Urinary bladder (tissue), 4 donors: ENCODE results near the gene CXADR. TPM values are rescaled to one million over a fixed set of nuclear protein-coding genes. Genes with fewer than 3 reads are reported as not detected.
"Not testable (repeated sequence)": the region's sequence is repeated elsewhere in the genome, so short reads cannot be mapped to it uniquely, and the experiment has no call there.

Experiments
- DNase-seq: peaks from one replicate; pipeline ENCODE4 v3.0.0-alpha.2; 2015; ENCODE audit errors: extremely low spot score
- H3K27ac ChIP-seq: one replicate; pipeline ENCODE4 v1.5.1; 2013; ENCODE audit warnings: low read depth, mild to moderate bottlenecking, moderate library complexity
- H3K36me3 ChIP-seq: one replicate; pipeline ENCODE4 v1.6.1; 2013; ENCODE audit warnings: mild to moderate bottlenecking, moderate library complexity; ENCODE audit not compliant: insufficient read depth
- H3K4me1 ChIP-seq: one replicate; pipeline ENCODE4 v1.6.1; 2013; ENCODE audit warnings: mild to moderate bottlenecking, moderate library complexity; ENCODE audit not compliant: insufficient read depth
- H3K4me3 ChIP-seq: one replicate; pipeline ENCODE4 v1.5.1; 2013; ENCODE audit warnings: low read depth, low read length
- WGBS: extraction: QIAGEN DNeasy Blood & Tissue Kit; methylation state at CpG from one replicate; pipeline ENCODE4 v1.1.7; 2013; 5-methylcytosine and 5-hydroxymethylcytosine counted together
- polyA plus RNA-seq: library from polyadenylated mRNA; stranded (reverse); fragments of 200-250 nt; gene quantifications from one replicate; pipeline ENCODE4 v1.2.3, GENCODE V29; 2013
- total RNA-seq: library from RNA; depleted of rRNA; stranded (reverse); fragments of >200 nt; gene quantifications from one replicate; pipeline ENCODE4 v1.2.3, GENCODE V29; 2014
- donor health status: healthy with polysubstance abuse.
- donor health status: healthy.

The CXADR gene
- total and polyA plus RNA-seq, 2 donors, result 4.8 to 44.2 TPM

- WGBS, result 54% methylated on average over 7 of the region's 7 CpGs
- no peak for DNase-seq
- Histone ChIP-seq H3K4me3 (no peak overlapping the region), H3K4me1 (no peaks in the 10 kb centered on the region), H3K27ac (no peak overlapping the region), H3K36me3 (no peaks in the 10 kb centered on the region)
Measured at GRCh38 chr21:17491716-17492414, 21.0 kb upstream of the CXADR start.

- no peak for DNase-seq
- Histone ChIP-seq H3K4me3 (no peak overlapping the region), H3K4me1 (no peaks in the 10 kb centered on the region), H3K36me3 (no peaks in the 10 kb centered on the region), H3K27ac (no peak overlapping the region)
- WGBS, result 94% methylated on average over 6 of the region's 6 CpGs
Measured at GRCh38 chr21:17492415-17493168, 20.3 kb upstream of the CXADR start.

GRCh38 chr21:17494051-17494450 is 18.8 kb upstream of the CXADR start:
- 92% methylated on average over 3 of the region's 3 CpGs for WGBS
- Histone ChIP-seq H3K4me1 (no peaks in the 10 kb centered on the region), H3K4me3 (no peak overlapping the region), H3K27ac (no peak overlapping the region), H3K36me3 (no peaks in the 10 kb centered on the region)
- no peak for DNase-seq

- Histone ChIP-seq H3K27ac (no peak overlapping the region), H3K4me3 (no peak overlapping the region), H3K4me1 (no peaks in the 10 kb centered on the region), H3K36me3 (no peaks in the 10 kb centered on the region)
- WGBS, result 78% methylated on average over 2 of the region's 2 CpGs
- no peak for DNase-seq
Measured at GRCh38 chr21:17495680-17496079, 17.2 kb upstream of the CXADR start.

GRCh38 chr21:17497316-17497715 is 15.5 kb upstream of the CXADR start:
- DNase-seq, result no peak
- no peak overlapping the region for H3K27ac ChIP-seq
- H3K4me1 ChIP-seq, result no peaks in the 10 kb centered on the region

GRCh38 chr21:17498586-17498985 is 14.3 kb upstream of the CXADR start:
- Histone ChIP-seq H3K4me1 (no peaks in the 10 kb centered on the region), H3K36me3 (no peaks in the 10 kb centered on the region), H3K4me3 (no peak overlapping the region), H3K27ac (no peak overlapping the region)
- WGBS, result 69% methylated on average over 2 of the region's 2 CpGs
- no peak for DNase-seq

More at GRCh38 chr21:17497316-17497715, 15.5 kb upstream of the CXADR start:
- no peaks in the 10 kb centered on the region for H3K36me3 ChIP-seq
- H3K4me3 ChIP-seq, result no peak overlapping the region

- Histone ChIP-seq H3K4me3 (no peak overlapping the region), H3K27ac (no peak overlapping the region), H3K36me3 (no peaks in the 10 kb centered on the region), H3K4me1 (no peaks in the 10 kb centered on the region)
- 59% methylated on average over 4 of the region's 4 CpGs for WGBS
- no peak for DNase-seq
Measured at GRCh38 chr21:17501107-17502006, 11.5 kb upstream of the CXADR start.

- not testable (repeated sequence) for DNase-seq, H3K4me1 ChIP-seq, H3K36me3 ChIP-seq, H3K27ac ChIP-seq, H3K4me3 ChIP-seq
- 80% methylated on average over 5 of the region's 5 CpGs for WGBS
Measured at GRCh38 chr21:17502985-17503384, 9.9 kb upstream of the CXADR start.

GRCh38 chr21:17506951-17507350 is 5.9 kb upstream of the CXADR start:
- no peak for DNase-seq
- Histone ChIP-seq H3K4me1 (no peaks in the 10 kb centered on the region), H3K4me3 (no peak overlapping the region), H3K27ac (no peak overlapping the region), H3K36me3 (no peaks in the 10 kb centered on the region)
- WGBS, result 88% methylated on average over 7 of the region's 7 CpGs

GRCh38 chr21:17507591-17507990 is 5.3 kb upstream of the CXADR start:
- Histone ChIP-seq H3K4me1 (no peaks in the 10 kb centered on the region), H3K27ac (no peak overlapping the region)
- WGBS, result 74% methylated on average over 5 of the region's 5 CpGs

GRCh38 chr21:17513214-17514123 is 626 bp downstream of the CXADR start:
- H3K36me3 ChIP-seq, result no peaks in the 10 kb centered on the region
- DNase-seq, result no peak
- peak overlapping the region; percentile 55 for H3K4me3 ChIP-seq
- peak overlapping the region; percentile 40 for H3K27ac ChIP-seq
- H3K4me1 ChIP-seq, result no peaks in the 10 kb centered on the region
- 1% methylated on average over 69 of the region's 69 CpGs for WGBS

More at GRCh38 chr21:17507591-17507990, 5.3 kb upstream of the CXADR start:
- DNase-seq, result no peak
- no peak overlapping the region for H3K4me3 ChIP-seq
- H3K36me3 ChIP-seq, result no peaks in the 10 kb centered on the region

GRCh38 chr21:17514124-17514845 is 1.4 kb downstream of the CXADR start:
- H3K36me3 ChIP-seq, result no peaks in the 10 kb centered on the region
- no peak overlapping the region for H3K27ac ChIP-seq
- no peak for DNase-seq
- 61% methylated on average over 13 of the region's 13 CpGs for WGBS
- H3K4me1 ChIP-seq, result no peaks in the 10 kb centered on the region
- no peak overlapping the region for H3K4me3 ChIP-seq
